Ammon's horn (tissue), 1 donor: ENCODE results near the gene ZBED5.
A peak's percentile ranks its signal among the peaks of the same experiment; 100 is the strongest.

Experiments
- DNase-seq: peaks from one replicate; pipeline ENCODE4 v3.0.0-alpha.2; 2016; ENCODE audit warnings: low spot score

ZBED5 gene

GRCh38 chr11:10878408-10879214, 20.8 kb upstream of the ZBED5 start:
- peak; percentile 45 for DNase-seq

GRCh38 chr11:10876158-10876557, 18.3 kb upstream of the ZBED5 start:
- no peak for DNase-seq

- no peak for DNase-seq
Measured at GRCh38 chr11:10875430-10876021, 17.7 kb upstream of the ZBED5 start.

GRCh38 chr11:10872097-10872496, 14.2 kb upstream of the ZBED5 start:
- no peak for DNase-seq

GRCh38 chr11:10868352-10868751, 10.5 kb upstream of the ZBED5 start:
- DNase-seq: no peak

GRCh38 chr11:10866893-10867331, 9.1 kb upstream of the ZBED5 start:
- no peak for DNase-seq

GRCh38 chr11:10865837-10866270, 8.0 kb upstream of the ZBED5 start:
- no peak for DNase-seq

GRCh38 chr11:10864688-10865087, 6.8 kb upstream of the ZBED5 start:
- no peak for DNase-seq

GRCh38 chr11:10862446-10862845, 4.6 kb upstream of the ZBED5 start:
- DNase-seq: no peak

GRCh38 chr11:10861799-10862198, 3.9 kb upstream of the ZBED5 start:
- DNase-seq: no peak

- DNase-seq: no peak
Measured at GRCh38 chr11:10861047-10861446, 3.2 kb upstream of the ZBED5 start.

- DNase-seq: peak; percentile 80
Measured at GRCh38 chr11:10858439-10859325, 829 bp upstream of the ZBED5 start.

GRCh38 chr11:10857459-10857708, 469 bp downstream of the ZBED5 start:
- DNase-seq: peak; percentile 43

GRCh38 chr11:10856689-10857458, 979 bp downstream of the ZBED5 start:
- no peak for DNase-seq

- no peak for DNase-seq
Measured at GRCh38 chr11:10855295-10855694, 2.6 kb downstream of the ZBED5 start.

- no peak for DNase-seq
Measured at GRCh38 chr11:10847960-10848860, 9.6 kb downstream of the ZBED5 start.

- no peak for DNase-seq
Measured at GRCh38 chr11:10846660-10847059, 11.2 kb downstream of the ZBED5 start.

GRCh38 chr11:10845589-10845988, 12.3 kb downstream of the ZBED5 start:
- DNase-seq: no peak

- no peak for DNase-seq
Measured at GRCh38 chr11:10844796-10845195, 13.1 kb downstream of the ZBED5 start.

- peak; percentile 15 for DNase-seq
Measured at GRCh38 chr11:10844356-10844755, 13.5 kb downstream of the ZBED5 start.

GRCh38 chr11:10838881-10839280, 19.0 kb downstream of the ZBED5 start:
- DNase-seq: no peak
